WERI-Rb-1 (cell line): ENCODE results near the gene SLC16A3.

ENCODE experiments used
- DNase-seq: peaks from one replicate; pipeline ENCODE4 v3.0.0-alpha.2; 2020
- H3K27ac ChIP-seq: fragments of 250-450 bp; sonication (Bioruptor Pico); 2 replicates; pipeline ENCODE4 v1.5.1; 2020; ENCODE audit warnings: mild to moderate bottlenecking, moderate library complexity
- H3K27me3 ChIP-seq: fragments of 250-450 bp; sonication (Bioruptor Pico); 2 replicates; pipeline ENCODE4 v1.5.1; 2021; ENCODE audit warnings: mild to moderate bottlenecking, low read depth, moderate library complexity; ENCODE audit not compliant: insufficient read depth, severe bottlenecking
- H3K36me3 ChIP-seq: fragments of 250-450 bp; sonication (Bioruptor Pico); 2 replicates; pipeline ENCODE4 v1.5.1; 2020; ENCODE audit warnings: mild to moderate bottlenecking, moderate library complexity
- H3K4me3 ChIP-seq: 2 replicates; pipeline ENCODE4 v1.5.1; 2011; ENCODE audit warnings: low read depth, mild to moderate bottlenecking, control low read depth, low read length
- H3K9me3 ChIP-seq: fragments of 250-450 bp; sonication (Bioruptor Pico); 2 replicates; pipeline ENCODE4 v1.5.1; 2021; ENCODE audit warnings: mild to moderate bottlenecking, moderate library complexity; ENCODE audit not compliant: severe bottlenecking
- TF ChIP-seq, protein P1 (sequence below): IDR thresholded peaks from 2 replicates; pipeline ENCODE4 v1.5.1; 2011; ENCODE audit warnings: low read depth, mild to moderate bottlenecking, control low read depth, inconsistent platforms, low read length

The SLC16A3 gene

GRCh38 chr17:82267575-82268379, 38.9 kb downstream of the SLC16A3 start:
- Histone ChIP-seq H3K4me3 (no peak overlapping the region), H3K9me3 (no peaks in the 10 kb centered on the region), H3K36me3 (peaks cover 95% of the 10 kb centered on the region), H3K27ac (no peak overlapping the region), H3K27me3 (no peaks in the 10 kb centered on the region)
- DNase-seq, result no peak
- TF ChIP-seq, protein P1, sequence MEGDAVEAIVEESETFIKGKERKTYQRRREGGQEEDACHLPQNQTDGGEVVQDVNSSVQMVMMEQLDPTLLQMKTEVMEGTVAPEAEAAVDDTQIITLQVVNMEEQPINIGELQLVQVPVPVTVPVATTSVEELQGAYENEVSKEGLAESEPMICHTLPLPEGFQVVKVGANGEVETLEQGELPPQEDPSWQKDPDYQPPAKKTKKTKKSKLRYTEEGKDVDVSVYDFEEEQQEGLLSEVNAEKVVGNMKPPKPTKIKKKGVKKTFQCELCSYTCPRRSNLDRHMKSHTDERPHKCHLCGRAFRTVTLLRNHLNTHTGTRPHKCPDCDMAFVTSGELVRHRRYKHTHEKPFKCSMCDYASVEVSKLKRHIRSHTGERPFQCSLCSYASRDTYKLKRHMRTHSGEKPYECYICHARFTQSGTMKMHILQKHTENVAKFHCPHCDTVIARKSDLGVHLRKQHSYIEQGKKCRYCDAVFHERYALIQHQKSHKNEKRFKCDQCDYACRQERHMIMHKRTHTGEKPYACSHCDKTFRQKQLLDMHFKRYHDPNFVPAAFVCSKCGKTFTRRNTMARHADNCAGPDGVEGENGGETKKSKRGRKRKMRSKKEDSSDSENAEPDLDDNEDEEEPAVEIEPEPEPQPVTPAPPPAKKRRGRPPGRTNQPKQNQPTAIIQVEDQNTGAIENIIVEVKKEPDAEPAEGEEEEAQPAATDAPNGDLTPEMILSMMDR, result 0 out of 2 replicates have a peak, but pooled peaks have one; percentile 12

DNA sequence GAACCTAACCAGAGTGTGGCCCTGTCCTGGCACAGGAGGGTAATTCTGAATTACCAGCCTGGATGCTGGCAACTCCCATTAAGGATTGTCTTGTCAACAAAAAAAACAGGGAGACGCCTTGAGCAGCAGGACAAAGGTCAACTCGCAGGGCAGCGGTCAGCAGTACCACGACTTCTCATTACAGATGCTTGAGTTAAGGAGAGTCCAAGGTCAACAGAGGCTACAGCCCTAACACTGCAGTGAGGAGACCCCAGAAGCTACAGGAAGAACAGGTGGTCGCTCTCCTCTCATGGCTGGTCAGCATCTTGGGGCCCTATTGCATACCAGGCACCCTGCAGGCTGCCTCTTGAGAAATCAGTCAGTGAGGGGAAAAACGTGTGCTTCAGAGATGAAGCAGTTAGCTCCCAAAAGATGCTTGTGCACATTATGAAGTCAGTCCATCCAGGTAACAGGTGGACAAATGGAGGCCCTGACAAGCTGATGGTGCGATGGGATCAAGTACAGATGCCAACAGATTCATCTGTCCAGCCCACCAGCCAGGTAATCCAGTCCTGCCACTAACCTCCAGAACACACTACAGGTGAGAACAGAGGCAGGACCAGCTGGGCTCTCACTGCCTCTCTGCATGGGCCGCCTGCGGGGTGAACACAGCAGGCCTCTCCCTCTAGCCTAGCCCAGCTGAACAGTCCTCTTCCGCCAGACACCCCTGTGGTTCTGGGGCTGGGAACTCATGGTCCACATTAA, 40.5 kb downstream of the SLC16A3 start:
- Histone ChIP-seq H3K9me3 (no peaks in the 10 kb centered on the region), H3K27ac (no peak overlapping the region), H3K4me3 (no peak overlapping the region), H3K36me3 (peaks cover 80% of the 10 kb centered on the region), H3K27me3 (no peaks in the 10 kb centered on the region)
- no peak for DNase-seq
- TF ChIP-seq, protein P1, result no peak

DNA sequence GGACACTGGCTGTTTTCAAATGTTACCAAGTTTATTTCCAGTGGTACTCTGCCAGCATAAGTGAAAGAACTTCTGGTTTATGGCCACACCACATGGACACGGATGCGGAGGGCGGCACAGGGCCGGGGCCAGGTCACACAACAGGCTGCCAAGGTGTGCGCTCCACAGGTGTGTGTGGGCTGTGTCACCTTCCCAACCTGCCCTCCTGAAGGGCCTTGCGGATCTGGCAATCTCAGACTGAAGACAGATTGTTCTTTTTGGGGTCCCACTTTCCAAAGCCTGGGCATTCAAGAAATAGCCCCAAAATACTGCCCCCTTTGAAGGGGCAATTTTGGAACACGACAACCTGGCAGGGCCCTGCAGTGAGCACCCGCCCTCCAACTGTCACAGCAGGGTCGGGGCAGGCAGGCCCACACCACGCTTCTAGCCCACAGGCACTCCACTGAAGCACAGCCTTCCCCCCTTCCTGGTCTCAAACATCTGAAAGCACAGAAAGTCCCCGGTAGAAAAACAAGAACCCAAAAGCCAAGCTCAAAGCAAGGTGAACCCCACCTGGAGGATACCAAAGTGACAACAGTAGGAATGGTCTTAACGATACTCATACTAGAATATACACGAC, 41.1 kb downstream of the SLC16A3 start:
- no peaks in the 10 kb centered on the region for H3K9me3 ChIP-seq
- peaks cover 73% of the 10 kb centered on the region for H3K36me3 ChIP-seq
- H3K27me3 ChIP-seq, result no peaks in the 10 kb centered on the region
- H3K27ac ChIP-seq, result no peak overlapping the region
- TF ChIP-seq, protein P1, result no peak
- DNase-seq, result no peak
- no peak overlapping the region for H3K4me3 ChIP-seq

GRCh38 chr17:82270651-82271050, 41.8 kb downstream of the SLC16A3 start:
- no peak overlapping the region for H3K27ac ChIP-seq

DNA sequence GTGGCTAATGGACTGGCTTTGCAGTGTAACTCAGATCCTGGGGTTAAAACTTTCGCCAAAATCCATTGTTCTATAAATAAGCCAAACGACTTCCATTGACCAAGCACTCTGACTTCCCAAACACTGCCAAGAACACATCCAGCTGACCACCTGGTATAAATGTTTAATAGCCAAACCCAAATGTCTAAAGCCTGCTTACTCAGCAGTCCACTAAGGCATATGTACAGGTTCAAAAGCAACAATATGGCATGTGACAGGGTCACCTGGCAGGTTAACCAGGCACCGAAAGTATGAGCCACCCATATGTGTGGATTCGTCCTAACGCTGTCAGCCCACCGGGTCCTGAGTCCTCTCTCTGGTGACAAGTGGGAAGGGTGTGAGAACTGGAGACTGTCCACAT, 42.6 kb downstream of the SLC16A3 start:
- peaks cover 59% of the 10 kb centered on the region for H3K36me3 ChIP-seq
- H3K27ac ChIP-seq, result no peak overlapping the region
- DNase-seq, result no peak
- no peaks in the 10 kb centered on the region for H3K9me3 ChIP-seq
- no peaks in the 10 kb centered on the region for H3K27me3 ChIP-seq
- TF ChIP-seq, protein P1, result no peak
- H3K4me3 ChIP-seq, result no peak overlapping the region

More at GRCh38 chr17:82270651-82271050, 41.8 kb downstream of the SLC16A3 start:
- Histone ChIP-seq H3K9me3 (no peaks in the 10 kb centered on the region), H3K27me3 (no peaks in the 10 kb centered on the region), H3K36me3 (peaks cover 66% of the 10 kb centered on the region), H3K4me3 (no peak overlapping the region)
- DNase-seq, result no peak
- TF ChIP-seq, protein P1, result no peak
